DND-41 (cell line): Measurements from ENCODE around the gene PCDHGA5.
"Not testable (repeated sequence)": the region's sequence is repeated elsewhere in the genome, so short reads cannot be mapped to it uniquely, and the experiment has no call there.

Source experiments
- EZH2 ChIP-seq: IDR thresholded peaks from 3 replicates; pipeline ENCODE4 v1.6.1; 2012; ENCODE audit warnings: borderline replicate concordance, low read depth, mild to moderate bottlenecking, moderate library complexity, low read length, inconsistent platforms; ENCODE audit not compliant: severe bottlenecking
- TF ChIP-seq, protein P1 (sequence below): IDR thresholded peaks from 2 replicates; pipeline ENCODE4 v1.5.1; 2012; ENCODE audit warnings: borderline replicate concordance, low read length, moderate library complexity, mild to moderate bottlenecking; ENCODE audit not compliant: poor library complexity, severe bottlenecking; ENCODE audit errors: extremely low read depth

DNA sequence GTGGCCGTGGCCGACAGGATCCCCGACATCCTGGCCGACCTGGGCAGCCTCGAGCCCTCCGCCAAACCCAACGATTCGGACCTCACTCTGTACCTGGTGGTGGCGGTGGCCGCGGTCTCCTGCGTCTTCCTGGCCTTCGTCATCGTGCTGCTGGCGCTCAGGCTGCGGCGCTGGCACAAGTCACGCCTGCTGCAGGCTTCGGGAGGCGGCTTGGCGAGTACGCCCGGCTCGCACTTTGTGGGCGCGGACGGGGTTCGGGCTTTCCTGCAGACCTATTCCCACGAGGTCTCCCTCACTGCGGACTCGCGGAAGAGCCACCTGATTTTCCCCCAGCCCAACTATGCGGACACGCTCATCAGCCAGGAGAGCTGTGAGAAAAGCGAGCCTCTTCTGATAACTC is 17.9 kb upstream of the PCDHGA5 start:
- TF ChIP-seq, protein P1, sequence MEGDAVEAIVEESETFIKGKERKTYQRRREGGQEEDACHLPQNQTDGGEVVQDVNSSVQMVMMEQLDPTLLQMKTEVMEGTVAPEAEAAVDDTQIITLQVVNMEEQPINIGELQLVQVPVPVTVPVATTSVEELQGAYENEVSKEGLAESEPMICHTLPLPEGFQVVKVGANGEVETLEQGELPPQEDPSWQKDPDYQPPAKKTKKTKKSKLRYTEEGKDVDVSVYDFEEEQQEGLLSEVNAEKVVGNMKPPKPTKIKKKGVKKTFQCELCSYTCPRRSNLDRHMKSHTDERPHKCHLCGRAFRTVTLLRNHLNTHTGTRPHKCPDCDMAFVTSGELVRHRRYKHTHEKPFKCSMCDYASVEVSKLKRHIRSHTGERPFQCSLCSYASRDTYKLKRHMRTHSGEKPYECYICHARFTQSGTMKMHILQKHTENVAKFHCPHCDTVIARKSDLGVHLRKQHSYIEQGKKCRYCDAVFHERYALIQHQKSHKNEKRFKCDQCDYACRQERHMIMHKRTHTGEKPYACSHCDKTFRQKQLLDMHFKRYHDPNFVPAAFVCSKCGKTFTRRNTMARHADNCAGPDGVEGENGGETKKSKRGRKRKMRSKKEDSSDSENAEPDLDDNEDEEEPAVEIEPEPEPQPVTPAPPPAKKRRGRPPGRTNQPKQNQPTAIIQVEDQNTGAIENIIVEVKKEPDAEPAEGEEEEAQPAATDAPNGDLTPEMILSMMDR = not testable (repeated sequence)
- not testable (repeated sequence) for TF ChIP-seq EZH2
